ENCODE results near the gene SLX4.

The SLX4 gene

GRCh38 chr16:3598236-3598635 lies 13.2 kb downstream of the SLX4 start:
- no peak for DNase-seq (ENCODE audit: low read depth)

DNA sequence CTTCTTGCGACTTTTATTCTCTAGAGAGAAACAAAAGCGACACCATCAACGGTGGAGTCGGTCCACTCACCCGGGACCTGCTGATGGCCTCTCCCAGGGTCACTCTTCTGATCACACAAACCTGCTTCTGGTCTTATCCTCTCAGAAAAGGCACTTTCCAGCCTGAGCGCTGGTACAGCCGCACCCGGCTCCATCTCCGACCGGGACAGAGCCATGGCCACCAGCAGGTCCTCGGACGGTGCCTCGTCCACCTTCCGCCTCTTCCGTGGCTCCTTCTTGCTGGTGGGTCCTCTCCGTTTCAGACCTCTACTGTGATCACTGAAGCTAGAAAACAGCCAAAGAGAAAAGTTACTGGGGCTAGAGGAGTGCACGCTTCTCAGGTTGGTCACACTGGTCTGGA lies 13.7 kb downstream of the SLX4 start:
- no peak for DNase-seq (ENCODE audit: low read depth)

GRCh38 chr16:3597226-3597625 lies 14.2 kb downstream of the SLX4 start:
- no peak for DNase-seq (ENCODE audit: low read depth)

DNA sequence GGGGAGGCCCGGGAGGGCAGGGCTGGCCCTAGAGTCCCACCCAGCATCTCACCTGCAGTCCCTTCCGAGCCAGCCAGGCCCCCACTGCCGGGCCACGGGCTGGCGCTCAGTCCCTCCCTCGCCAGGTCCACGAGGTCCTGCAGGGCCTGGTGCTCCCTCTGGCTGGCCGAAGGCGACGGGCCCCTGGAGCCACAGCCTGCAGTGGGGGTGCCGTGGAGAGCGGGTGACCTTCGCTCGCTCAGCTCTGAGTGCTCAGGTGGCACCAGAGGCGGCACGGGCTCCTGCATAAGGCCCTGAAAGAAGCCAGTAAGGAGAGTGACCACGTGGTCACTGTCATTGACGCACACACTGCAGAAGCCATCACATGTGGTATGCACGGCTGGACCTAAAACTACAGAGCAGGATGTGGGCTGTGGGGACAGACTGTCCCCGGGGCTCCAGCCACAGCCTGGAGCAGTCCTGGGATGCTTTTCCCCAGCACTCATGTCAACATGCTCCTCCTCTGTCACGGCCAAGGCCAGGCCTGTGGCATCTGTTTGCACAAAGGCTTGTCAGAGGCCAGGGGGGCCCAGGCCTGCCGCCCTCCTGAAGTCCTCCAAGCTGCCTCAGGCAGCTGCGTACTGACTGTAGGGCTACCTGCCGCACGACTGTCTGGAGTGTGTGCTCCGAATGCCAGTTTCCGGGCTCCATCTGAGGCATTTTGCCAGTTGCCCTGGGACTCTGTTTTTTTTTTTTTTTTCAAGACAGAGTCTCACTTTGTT lies 15.1 kb downstream of the SLX4 start:
- DNase-seq (ENCODE audit: low read depth), result no peak

- no peak for DNase-seq (ENCODE audit: low read depth)
Measured at GRCh38 chr16:3595521-3596021, 15.8 kb downstream of the SLX4 start.

DNA sequence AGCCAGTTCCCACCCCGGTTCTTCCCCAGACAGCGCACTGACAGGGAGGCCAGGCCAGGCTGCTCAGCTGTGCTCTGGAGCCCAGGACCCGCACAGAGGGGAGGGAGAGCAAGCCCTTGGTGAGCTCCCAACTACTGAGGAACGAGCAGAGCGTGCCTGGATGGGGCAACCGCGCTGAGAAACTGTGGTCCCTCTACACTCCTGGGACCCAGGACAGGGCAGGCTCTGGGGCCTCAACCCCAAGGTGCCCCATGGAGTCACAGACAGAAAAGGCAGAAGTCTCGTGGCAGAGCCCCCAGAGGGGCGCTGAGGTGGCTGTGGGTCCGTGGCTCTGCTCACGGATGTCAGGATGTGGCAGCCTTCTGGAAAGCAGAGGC lies 16.3 kb downstream of the SLX4 start:
- no peak for DNase-seq (ENCODE audit: low read depth)

- DNase-seq (ENCODE audit: low read depth), result no peak
Measured at GRCh38 chr16:3594316-3595109, 16.9 kb downstream of the SLX4 start.

DNA sequence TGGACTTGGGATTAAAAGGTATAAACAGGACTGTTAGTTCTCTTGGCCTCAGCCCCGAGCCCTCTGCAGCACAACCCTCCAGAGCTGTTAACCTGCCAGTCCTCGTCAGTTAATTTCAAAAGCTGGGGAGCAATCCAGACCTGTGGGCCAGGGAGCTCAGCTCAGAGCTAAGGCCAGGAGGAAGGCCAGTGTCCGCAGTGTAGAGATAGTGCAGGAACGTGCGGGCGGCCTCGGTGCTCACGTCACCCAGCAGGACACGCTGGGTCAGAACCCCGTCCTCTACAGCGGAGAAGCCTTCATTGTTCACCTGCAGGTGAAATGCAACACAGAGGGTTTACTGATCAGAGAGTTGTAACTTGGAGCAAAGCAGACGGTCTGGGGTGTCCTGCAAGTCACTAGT lies 18.8 kb downstream of the SLX4 start:
- DNase-seq (ENCODE audit: low read depth), result no peak

- DNase-seq (ENCODE audit: low read depth), result no peak
Measured at GRCh38 chr16:3591991-3592390, 19.4 kb downstream of the SLX4 start.

DNA sequence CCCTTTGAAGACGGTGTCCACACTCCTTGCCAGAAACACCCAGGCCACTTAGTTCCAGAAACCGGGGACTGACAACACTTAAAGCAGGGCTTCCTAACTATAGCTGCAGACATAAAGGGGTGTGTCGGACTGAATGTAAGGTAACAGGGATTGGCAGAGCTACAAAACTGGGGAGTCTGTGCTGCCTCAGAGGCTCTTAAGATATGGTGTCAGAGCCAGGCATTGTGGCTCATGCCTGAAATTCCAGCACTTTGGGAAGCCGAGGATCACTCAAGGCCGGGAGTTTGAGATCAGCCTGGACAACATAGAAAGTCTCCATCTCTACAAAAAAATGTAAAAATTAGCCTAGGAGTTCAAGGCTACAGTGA lies 20.0 kb downstream of the SLX4 start:
- no peak for DNase-seq (ENCODE audit: low read depth)

- no peak for DNase-seq (ENCODE audit: low read depth)
Measured at GRCh38 chr16:3590736-3591435, 20.5 kb downstream of the SLX4 start.

- DNase-seq (ENCODE audit: low read depth), result no peak
Measured at GRCh38 chr16:3589991-3590701, 21.3 kb downstream of the SLX4 start.

DNA sequence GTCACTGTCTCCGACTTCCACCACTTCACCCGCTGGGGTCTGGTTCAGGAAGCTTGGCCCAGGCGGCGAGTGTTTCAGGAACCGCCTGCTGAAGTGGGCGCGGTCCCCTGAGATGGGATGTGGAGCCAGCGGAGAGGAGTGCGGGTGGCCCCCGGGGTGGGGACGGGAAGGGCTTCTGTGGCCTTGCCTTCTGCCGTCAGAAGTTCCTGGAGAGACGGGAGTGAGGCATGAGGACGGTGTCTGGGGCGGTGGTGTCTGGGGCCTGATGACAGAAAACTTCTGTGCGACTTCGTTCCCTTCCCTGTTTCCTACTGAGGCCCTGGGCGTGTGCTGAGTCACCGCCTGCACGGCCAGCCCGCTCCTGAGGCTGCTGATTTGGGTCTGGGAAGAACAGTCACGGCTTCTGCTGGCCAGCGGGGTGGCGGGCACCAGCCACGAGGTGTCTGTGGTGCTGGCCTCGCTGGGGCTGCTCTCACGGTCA lies 21.9 kb downstream of the SLX4 start:
- no peak for DNase-seq (ENCODE audit: low read depth)

- no peak for DNase-seq (ENCODE audit: low read depth)
Measured at GRCh38 chr16:3589001-3589400, 22.4 kb downstream of the SLX4 start.

DNA sequence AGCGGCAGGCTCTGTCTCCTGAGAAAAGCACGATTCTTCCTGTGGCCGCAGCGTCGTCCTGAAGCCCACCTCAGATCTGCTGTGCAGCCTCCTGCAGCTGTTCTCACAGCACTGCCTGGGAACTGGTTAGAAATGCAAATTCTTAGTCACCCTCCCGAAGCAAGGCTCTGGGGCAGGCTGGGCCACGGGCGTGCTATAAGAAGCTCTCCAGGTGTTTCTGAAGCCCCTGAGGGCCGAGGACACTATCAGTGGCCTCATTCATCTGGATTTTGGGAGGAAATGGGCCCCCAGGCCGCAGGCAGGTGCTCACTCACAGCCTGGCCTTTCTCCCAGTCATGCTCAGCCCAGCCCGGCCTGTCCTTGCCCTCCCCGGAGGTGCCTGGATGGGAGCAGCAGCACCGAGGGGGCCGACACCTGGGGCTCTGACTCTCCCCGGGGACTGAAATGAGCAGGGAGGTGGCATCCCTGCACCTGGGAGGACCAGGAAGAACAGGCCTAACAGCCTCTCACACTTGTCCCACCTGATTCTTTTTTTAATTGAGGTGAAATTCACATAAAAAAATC lies 23.8 kb downstream of the SLX4 start:
- DNase-seq (ENCODE audit: low read depth), result no peak

DNA sequence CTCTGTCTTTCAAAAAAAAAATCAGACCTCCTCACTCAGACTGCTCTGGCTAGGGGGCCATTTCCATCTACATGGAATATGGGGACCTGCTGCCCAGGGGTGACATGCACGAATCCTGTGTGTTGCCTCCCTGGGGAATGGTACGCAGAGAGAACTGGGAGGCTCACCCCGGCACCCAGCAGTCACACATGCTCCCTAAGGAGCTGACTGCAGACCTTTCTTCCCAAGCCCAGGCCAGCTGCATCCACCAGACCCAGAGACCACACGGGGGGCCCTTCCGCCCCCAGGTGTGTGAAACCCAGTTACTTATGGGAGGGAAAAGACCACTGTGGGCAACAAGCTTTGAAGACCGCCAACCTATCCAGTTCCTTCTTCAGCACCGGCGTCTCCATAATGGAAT lies 27.0 kb downstream of the SLX4 start:
- DNase-seq (ENCODE audit: low read depth), result no peak

GRCh38 chr16:3583303-3584038 lies 27.9 kb downstream of the SLX4 start:
- DNase-seq (ENCODE audit: low read depth), result no peak

DNA sequence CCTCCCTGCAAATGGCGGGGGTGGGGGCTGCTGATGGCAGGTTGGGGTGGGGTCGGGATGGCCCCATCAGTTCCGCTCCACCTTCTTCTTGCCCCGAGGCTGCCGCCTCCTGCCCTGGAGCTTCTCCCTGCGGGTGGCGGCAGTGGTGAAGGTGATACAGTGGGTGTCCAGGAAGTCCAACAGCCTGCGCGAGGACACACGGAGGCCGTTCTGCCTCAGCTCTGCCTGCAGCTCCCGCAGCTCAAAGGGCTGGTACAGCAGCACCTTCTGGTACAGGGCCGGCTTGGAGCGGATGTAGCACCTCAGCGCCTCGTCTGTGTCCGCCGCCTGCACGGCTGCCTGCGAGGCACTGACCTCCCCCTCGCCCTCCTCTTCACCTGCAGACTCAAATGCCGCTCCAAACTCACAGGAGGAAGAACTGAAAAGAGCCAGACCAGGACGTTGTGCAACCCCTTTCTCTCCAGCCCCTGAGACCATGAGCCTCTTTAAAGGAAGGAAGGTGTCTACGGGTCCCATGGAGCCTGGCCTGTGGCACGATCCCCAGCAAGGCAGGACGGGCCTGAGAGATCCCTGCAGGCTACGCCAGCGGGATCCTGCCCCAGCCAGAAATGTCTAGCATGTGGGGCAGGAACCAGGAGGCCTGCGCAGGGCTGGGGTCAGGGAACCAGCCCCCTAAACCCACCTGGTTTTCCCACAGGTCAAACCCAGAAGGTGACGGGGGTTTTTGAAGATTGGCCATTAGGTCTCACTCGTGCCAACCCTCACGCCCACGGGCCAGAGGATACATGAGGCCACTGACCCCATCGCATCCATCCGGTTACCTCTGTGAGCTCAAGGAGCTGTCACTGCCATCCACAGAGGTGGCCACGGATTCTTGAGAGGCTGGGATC lies 28.9 kb downstream of the SLX4 start:
- DNase-seq (ENCODE audit: low read depth), result no peak

GRCh38 chr16:3581392-3581791 lies 30.0 kb downstream of the SLX4 start:
- no peak for DNase-seq (ENCODE audit: low read depth)

DNA sequence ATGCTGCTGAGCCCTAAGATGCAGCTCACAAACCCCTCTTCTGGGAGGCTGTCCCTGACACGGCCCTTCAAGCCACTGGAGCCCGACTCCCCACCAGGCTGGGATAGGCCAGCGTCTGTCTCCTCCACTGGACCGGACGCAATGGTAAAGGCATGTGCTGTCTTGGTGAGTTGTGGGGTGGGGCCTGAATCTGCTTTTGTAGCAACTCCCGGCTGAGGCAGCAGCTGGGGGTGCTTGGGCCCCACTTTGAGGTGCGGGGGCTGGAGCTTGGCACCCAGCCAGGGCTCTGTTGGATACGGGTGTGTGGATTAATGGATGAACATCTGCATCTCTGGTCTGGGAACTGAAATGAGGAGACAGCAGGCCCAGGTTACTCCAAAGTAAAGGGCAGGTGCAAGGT lies 30.7 kb downstream of the SLX4 start:
- no peak for DNase-seq (ENCODE audit: low read depth)

Data from HS-5 (cell line).